WTC11 (cell line): ENCODE data around the gene SERPINE1. TPM values are rescaled to one million over a fixed set of nuclear protein-coding genes. Genes with fewer than 3 reads are reported as not detected.

Source experiments
- ATAC-seq: fragments of 200-7000 bp; cut with Tn5 transposase; 2 replicates; pipeline ENCODE4 v1.10.0; 2021; ENCODE audit warnings: mild to moderate bottlenecking, moderate library complexity
- CTCF ChIA-PET: fragments of 300-600 bp; sonication (Branson Sonifier 250); formaldehyde crosslinking; loops from one replicate; lab custom pipeline; 2021; ENCODE audit warnings: antibody characterized with exemption; lab: Charles Lee
- POLR2A ChIA-PET: fragments of 350-600 bp; sonication (Branson Sonifier 250); formaldehyde crosslinking; loops from one replicate; lab custom pipeline; 2021; ENCODE audit warnings: antibody characterized with exemption; lab: Charles Lee
- DNase-seq: peaks from one replicate; pipeline ENCODE4 v3.0.0; 2021; ENCODE audit warnings: low spot score
- H3K27ac Mint-ChIP-seq: 2 replicates; pipeline ENCODE4 v1.8.0; 2021; ENCODE audit warnings: mixed read lengths
- H3K27me3 Mint-ChIP-seq: 2 replicates; pipeline ENCODE4 v1.8.0; 2021; ENCODE audit warnings: low read depth, mild to moderate bottlenecking, moderate library complexity, mixed read lengths
- H3K36me3 Mint-ChIP-seq: 2 replicates; pipeline ENCODE4 v1.8.0; 2021; ENCODE audit warnings: mixed read lengths
- H3K4me1 Mint-ChIP-seq: 2 replicates; pipeline ENCODE4 v1.8.0; 2022; ENCODE audit warnings: mixed read lengths
- H3K4me3 Mint-ChIP-seq: 2 replicates; pipeline ENCODE4 v1.8.0; 2021; ENCODE audit warnings: mild to moderate bottlenecking, moderate library complexity, mixed read lengths
- H3K9me3 Mint-ChIP-seq: 2 replicates; pipeline ENCODE4 v1.8.0; 2021; ENCODE audit warnings: mixed read lengths
- ATF1 ChIP-seq: sonication (generic); formaldehyde crosslinking; IDR thresholded peaks from 2 replicates; pipeline ENCODE4 v1.8.1; 2023; ENCODE audit warnings: mild to moderate bottlenecking, moderate library complexity, missing genetic modification reagents
- ESRRA ChIP-seq: sonication (generic); formaldehyde crosslinking; IDR thresholded peaks from 2 replicates; pipeline ENCODE4 v1.8.1; 2022; ENCODE audit warnings: mild to moderate bottlenecking, missing genetic modification reagents, borderline replicate concordance
- FOXK1 ChIP-seq: sonication (generic); formaldehyde crosslinking; IDR thresholded peaks from 2 replicates; pipeline ENCODE4 v1.8.0; 2022; ENCODE audit warnings: mild to moderate bottlenecking, moderate library complexity, missing genetic modification reagents
- GTF2I ChIP-seq: fragments of 250-450 bp; sonication (Bioruptor Pico); conservative IDR thresholded peaks from 2 replicates; pipeline ENCODE4 v1.4.0; 2021; ENCODE audit warnings: mild to moderate bottlenecking
- HMGXB4 ChIP-seq: sonication (generic); formaldehyde crosslinking; IDR thresholded peaks from 2 replicates; pipeline ENCODE4 v1.8.1; 2023; ENCODE audit warnings: mild to moderate bottlenecking, moderate library complexity, missing genetic modification reagents
- MXD4 ChIP-seq: fragments of 250-450 bp; sonication (Bioruptor Pico); IDR thresholded peaks from 2 replicates; pipeline ENCODE4 v1.8.0; 2021; ENCODE audit warnings: mild to moderate bottlenecking, moderate library complexity, borderline replicate concordance
- NR1H2 ChIP-seq: sonication (generic); formaldehyde crosslinking; IDR thresholded peaks from 2 replicates; pipeline ENCODE4 v1.9.0; 2021; ENCODE audit warnings: mild to moderate bottlenecking, moderate library complexity, missing genetic modification reagents
- RORB ChIP-seq: fragments of 250-450 bp; sonication (Bioruptor Pico); IDR thresholded peaks from 2 replicates; pipeline ENCODE4 v1.9.0; 2021; ENCODE audit warnings: mild to moderate bottlenecking
- SP1 ChIP-seq: sonication (generic); formaldehyde crosslinking; conservative IDR thresholded peaks from 2 replicates; pipeline ENCODE4 v1.8.1; 2022; ENCODE audit warnings: missing genetic modification reagents
- TP53 ChIP-seq: sonication (generic); formaldehyde crosslinking; IDR thresholded peaks from 2 replicates; pipeline ENCODE4 v1.8.1; 2023; ENCODE audit warnings: mild to moderate bottlenecking, missing genetic modification reagents
- ZNF121 ChIP-seq: sonication (generic); formaldehyde crosslinking; IDR thresholded peaks from 2 replicates; pipeline ENCODE4 v1.8.0; 2023; ENCODE audit warnings: missing genetic modification reagents
- ZSCAN18 ChIP-seq: fragments of 250-450 bp; sonication (Bioruptor Pico); IDR thresholded peaks from 2 replicates; pipeline ENCODE4 v2.1.2; 2022; ENCODE audit warnings: mild to moderate bottlenecking, moderate library complexity
- total RNA-seq: library from RNA; stranded (reverse); gene quantifications from 3 replicates; pipeline ENCODE4 v1.2.3, GENCODE V29; 2021
- TF ChIP-seq, protein P1 (sequence below): sonication (generic); formaldehyde crosslinking; IDR thresholded peaks from 2 replicates; pipeline ENCODE4 v1.8.0; 2023; ENCODE audit warnings: missing genetic modification reagents, mild to moderate bottlenecking, borderline replicate concordance
- TF ChIP-seq, protein P2 (sequence below): sonication (generic); formaldehyde crosslinking; IDR thresholded peaks from 2 replicates; pipeline ENCODE4 v1.8.1; 2023; ENCODE audit warnings: mild to moderate bottlenecking, missing genetic modification reagents, moderate library complexity
- TF ChIP-seq, protein P3 (sequence below): sonication (generic); formaldehyde crosslinking; IDR thresholded peaks from 2 replicates; pipeline ENCODE4 v1.8.1; 2022; ENCODE audit warnings: low read depth, missing genetic modification reagents, borderline replicate concordance
- TF ChIP-seq, protein P4 (sequence below): sonication (generic); formaldehyde crosslinking; IDR thresholded peaks from 2 replicates; pipeline ENCODE4 v1.8.1; 2022; ENCODE audit warnings: low read depth, mild to moderate bottlenecking, moderate library complexity, missing genetic modification reagents, borderline replicate concordance

SERPINE1 gene
- total RNA-seq, 1 experiment from 2014 or later = 2.6 TPM

- ATAC-seq = no peak
- Mint-ChIP-seq H3K4me3 (no peak overlapping the region), H3K9me3 (no peaks in the 10 kb centered on the region), H3K27me3 (peaks cover 4% of the 10 kb centered on the region; the same call in 1 of the 2 replicates), H3K4me1 (peaks cover 27% of the 10 kb centered on the region), H3K27ac (no peak overlapping the region), H3K36me3 (no peaks in the 10 kb centered on the region)
- ChIA-PET POLR2A (no interaction called here), CTCF (interaction anchor here (1.8 to 2.2 kb wide), 2 partner anchors 25 to 73 kb away, joined by 6 to 7 read pairs; no protein-coding TSS in a partner anchor)
- no peak for TF ChIP-seq RORB (CRISPR knock-in tag)
- TF ChIP-seq NR1H2 (CRISPR knock-in tag) = no peak
- no peak for TF ChIP-seq ESRRA (CRISPR knock-in tag)
- TF ChIP-seq SP1 (CRISPR knock-in tag) = no peak
- no peak for TF ChIP-seq HMGXB4 (CRISPR knock-in tag)
- no peak for TF ChIP-seq MXD4 (CRISPR knock-in tag)
- TF ChIP-seq, protein P1, sequence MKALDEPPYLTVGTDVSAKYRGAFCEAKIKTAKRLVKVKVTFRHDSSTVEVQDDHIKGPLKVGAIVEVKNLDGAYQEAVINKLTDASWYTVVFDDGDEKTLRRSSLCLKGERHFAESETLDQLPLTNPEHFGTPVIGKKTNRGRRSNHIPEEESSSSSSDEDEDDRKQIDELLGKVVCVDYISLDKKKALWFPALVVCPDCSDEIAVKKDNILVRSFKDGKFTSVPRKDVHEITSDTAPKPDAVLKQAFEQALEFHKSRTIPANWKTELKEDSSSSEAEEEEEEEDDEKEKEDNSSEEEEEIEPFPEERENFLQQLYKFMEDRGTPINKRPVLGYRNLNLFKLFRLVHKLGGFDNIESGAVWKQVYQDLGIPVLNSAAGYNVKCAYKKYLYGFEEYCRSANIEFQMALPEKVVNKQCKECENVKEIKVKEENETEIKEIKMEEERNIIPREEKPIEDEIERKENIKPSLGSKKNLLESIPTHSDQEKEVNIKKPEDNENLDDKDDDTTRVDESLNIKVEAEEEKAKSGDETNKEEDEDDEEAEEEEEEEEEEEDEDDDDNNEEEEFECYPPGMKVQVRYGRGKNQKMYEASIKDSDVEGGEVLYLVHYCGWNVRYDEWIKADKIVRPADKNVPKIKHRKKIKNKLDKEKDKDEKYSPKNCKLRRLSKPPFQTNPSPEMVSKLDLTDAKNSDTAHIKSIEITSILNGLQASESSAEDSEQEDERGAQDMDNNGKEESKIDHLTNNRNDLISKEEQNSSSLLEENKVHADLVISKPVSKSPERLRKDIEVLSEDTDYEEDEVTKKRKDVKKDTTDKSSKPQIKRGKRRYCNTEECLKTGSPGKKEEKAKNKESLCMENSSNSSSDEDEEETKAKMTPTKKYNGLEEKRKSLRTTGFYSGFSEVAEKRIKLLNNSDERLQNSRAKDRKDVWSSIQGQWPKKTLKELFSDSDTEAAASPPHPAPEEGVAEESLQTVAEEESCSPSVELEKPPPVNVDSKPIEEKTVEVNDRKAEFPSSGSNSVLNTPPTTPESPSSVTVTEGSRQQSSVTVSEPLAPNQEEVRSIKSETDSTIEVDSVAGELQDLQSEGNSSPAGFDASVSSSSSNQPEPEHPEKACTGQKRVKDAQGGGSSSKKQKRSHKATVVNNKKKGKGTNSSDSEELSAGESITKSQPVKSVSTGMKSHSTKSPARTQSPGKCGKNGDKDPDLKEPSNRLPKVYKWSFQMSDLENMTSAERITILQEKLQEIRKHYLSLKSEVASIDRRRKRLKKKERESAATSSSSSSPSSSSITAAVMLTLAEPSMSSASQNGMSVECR (CRISPR knock-in tag) = no peak
- no peak for TF ChIP-seq FOXK1
- TF ChIP-seq GTF2I (CRISPR knock-in tag) = no peak
- no peak for TF ChIP-seq TP53 (CRISPR knock-in tag)
- TF ChIP-seq, protein P2, sequence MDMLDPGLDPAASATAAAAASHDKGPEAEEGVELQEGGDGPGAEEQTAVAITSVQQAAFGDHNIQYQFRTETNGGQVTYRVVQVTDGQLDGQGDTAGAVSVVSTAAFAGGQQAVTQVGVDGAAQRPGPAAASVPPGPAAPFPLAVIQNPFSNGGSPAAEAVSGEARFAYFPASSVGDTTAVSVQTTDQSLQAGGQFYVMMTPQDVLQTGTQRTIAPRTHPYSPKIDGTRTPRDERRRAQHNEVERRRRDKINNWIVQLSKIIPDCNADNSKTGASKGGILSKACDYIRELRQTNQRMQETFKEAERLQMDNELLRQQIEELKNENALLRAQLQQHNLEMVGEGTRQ (CRISPR knock-in tag) = no peak
- TF ChIP-seq ATF1 (CRISPR knock-in tag) = no peak
- TF ChIP-seq, protein P3, sequence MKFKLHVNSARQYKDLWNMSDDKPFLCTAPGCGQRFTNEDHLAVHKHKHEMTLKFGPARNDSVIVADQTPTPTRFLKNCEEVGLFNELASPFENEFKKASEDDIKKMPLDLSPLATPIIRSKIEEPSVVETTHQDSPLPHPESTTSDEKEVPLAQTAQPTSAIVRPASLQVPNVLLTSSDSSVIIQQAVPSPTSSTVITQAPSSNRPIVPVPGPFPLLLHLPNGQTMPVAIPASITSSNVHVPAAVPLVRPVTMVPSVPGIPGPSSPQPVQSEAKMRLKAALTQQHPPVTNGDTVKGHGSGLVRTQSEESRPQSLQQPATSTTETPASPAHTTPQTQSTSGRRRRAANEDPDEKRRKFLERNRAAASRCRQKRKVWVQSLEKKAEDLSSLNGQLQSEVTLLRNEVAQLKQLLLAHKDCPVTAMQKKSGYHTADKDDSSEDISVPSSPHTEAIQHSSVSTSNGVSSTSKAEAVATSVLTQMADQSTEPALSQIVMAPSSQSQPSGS (CRISPR knock-in tag) = no peak
- TF ChIP-seq ZNF121 (CRISPR knock-in tag) = no peak
- TF ChIP-seq, protein P4, sequence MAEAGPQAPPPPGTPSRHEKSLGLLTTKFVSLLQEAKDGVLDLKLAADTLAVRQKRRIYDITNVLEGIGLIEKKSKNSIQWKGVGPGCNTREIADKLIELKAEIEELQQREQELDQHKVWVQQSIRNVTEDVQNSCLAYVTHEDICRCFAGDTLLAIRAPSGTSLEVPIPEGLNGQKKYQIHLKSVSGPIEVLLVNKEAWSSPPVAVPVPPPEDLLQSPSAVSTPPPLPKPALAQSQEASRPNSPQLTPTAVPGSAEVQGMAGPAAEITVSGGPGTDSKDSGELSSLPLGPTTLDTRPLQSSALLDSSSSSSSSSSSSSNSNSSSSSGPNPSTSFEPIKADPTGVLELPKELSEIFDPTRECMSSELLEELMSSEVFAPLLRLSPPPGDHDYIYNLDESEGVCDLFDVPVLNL (CRISPR knock-in tag) = no peak
- TF ChIP-seq ZSCAN18 (CRISPR knock-in tag) = no peak
- no peak for DNase-seq
Observed at GRCh38 chr7:101119876-101120275, 7.0 kb upstream of the SERPINE1 start.
